Inferior parietal cortex (tissue), 1 donor: Measurements from ENCODE around the gene ALG12.

Experiments used
- DNase-seq: peaks from one replicate; pipeline ENCODE4 v3.0.0-alpha.2; 2016; ENCODE audit errors: extremely low spot score

The ALG12 gene

GRCh38 chr22:49889071-49889470, 29.2 kb downstream of the ALG12 start:
- DNase-seq: no peak

DNA sequence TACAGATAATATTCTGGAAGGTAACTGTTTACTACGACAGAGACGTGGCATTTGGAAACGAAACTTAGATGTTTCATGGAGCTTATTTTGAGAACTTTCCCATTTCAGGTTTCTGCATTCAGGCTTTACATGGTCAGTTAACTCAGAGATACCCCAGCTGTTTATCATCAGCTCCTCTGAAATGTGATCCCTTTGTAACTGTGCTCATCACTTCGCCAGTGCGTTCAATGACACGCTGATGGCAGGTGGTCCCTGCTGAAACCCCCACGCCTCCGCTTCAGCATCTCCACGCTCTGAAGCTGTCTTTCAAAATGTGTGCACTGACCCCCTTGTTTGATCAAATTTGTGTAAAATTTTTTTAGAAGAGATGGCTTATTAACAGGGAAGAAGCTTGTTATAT, 30.5 kb downstream of the ALG12 start:
- DNase-seq: no peak

- no peak for DNase-seq
Measured at GRCh38 chr22:49887064-49887451, 31.2 kb downstream of the ALG12 start.

GRCh38 chr22:49886346-49887063, 31.7 kb downstream of the ALG12 start:
- DNase-seq: no peak

GRCh38 chr22:49885881-49886280, 32.4 kb downstream of the ALG12 start:
- DNase-seq: no peak

GRCh38 chr22:49885281-49885680, 33.0 kb downstream of the ALG12 start:
- no peak for DNase-seq

- no peak for DNase-seq
Measured at GRCh38 chr22:49884503-49885260, 33.6 kb downstream of the ALG12 start.

GRCh38 chr22:49884075-49884474, 34.2 kb downstream of the ALG12 start:
- no peak for DNase-seq

GRCh38 chr22:49883294-49883640, 35.0 kb downstream of the ALG12 start:
- no peak for DNase-seq

- DNase-seq: no peak
Measured at GRCh38 chr22:49882519-49883293, 35.5 kb downstream of the ALG12 start.

DNA sequence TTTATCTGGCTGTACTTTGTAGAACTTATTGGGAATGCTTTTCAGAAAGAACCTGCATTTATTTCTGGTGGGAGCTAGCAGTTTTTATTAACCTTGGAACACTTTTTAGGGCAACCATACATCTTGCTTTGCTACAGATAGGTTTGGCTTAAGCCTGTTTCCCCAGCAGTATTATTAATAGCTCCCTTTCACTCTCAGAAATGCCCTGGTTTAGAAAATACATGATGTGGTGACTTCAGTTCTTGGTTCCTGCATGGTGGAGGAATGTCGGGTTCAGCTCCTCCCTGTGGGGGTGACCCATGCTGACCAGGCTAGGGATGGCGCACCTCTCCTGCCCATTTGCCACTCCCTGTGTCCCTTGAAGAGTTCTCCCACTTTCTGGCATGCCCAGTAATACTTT, 36.4 kb downstream of the ALG12 start:
- DNase-seq: no peak

GRCh38 chr22:49880281-49880680, 38.0 kb downstream of the ALG12 start:
- DNase-seq: no peak

- DNase-seq: no peak
Measured at GRCh38 chr22:49879871-49880270, 38.4 kb downstream of the ALG12 start.

DNA sequence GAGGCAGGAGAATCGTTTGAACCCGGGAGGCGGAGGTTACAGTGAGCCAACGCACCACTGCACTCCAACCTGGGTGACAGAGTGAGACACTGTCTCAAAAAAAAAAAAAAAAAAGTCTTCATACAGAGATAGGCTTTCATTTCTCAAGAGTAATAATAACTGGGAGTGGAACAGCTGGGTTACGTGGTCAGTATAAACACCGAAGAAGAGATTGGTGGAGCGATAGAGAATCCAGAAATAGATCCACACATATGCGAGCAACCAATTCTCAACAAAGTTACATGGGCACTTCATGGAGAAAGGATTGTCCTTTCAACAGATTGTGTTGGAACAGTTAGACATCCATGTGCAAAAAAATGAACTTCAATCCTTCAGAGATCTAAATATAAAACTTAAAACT, 40.0 kb downstream of the ALG12 start:
- no peak for DNase-seq

- DNase-seq: no peak
Measured at GRCh38 chr22:49877642-49878041, 40.6 kb downstream of the ALG12 start.

GRCh38 chr22:49873228-49873940, 44.9 kb downstream of the ALG12 start:
- no peak for DNase-seq

DNA sequence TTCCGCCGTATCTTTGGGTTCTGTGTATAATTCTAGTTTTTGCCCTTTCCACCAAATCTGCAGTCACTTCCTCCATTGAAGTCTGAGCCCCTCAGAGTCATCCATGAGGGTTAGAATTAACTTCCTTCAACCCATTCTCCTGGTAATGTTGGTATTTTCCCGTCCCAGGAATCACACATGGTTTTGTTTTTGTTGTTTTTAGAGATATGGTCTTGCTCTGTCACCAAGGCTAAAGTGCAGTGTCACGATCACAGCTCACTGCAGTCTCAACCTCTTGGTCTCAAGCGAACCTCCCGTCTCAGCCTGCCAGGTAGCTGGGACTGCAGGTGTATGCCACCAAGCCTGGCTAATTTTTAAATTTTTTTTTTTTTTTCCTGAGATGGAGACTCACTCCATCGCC, 45.9 kb downstream of the ALG12 start:
- no peak for DNase-seq

GRCh38 chr22:49871482-49871881, 46.8 kb downstream of the ALG12 start:
- DNase-seq: no peak

- DNase-seq: no peak
Measured at GRCh38 chr22:49869845-49870712, 48.2 kb downstream of the ALG12 start.

DNA sequence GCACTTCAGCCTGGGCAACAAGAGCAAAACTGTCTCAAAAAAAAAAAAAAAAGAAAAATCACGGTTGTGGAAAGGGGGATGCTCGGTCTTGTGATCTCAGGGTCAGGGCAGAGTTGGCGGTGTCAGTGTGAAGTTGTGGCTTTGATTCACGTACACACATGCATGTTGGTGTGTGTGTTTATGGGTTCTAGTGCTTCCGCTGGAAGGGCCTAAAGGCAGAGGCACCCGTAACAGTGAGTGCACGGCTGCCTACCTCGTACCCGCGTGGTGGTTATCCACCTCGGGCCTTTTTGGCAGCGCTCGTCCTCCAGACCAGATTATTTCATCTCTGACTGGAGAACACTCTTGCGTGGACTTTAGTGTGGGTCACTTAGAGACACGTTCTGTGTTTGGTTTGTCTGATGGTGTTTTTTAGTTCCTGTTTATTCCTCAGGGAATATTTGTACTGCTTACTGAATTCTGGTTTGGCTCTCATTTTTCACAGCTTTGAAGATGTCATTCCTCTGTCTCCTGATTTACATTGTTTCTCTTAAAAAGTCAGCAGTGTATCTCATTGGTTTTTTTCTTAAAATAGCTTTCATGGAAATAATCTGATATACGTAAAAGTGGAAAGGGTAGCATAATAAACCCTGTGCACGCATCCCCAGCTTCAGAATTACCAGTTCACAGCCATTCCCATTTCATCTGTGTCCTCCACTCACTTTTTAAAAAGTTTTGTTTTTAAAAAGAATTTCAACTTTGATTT, 49.0 kb downstream of the ALG12 start:
- no peak for DNase-seq
